Occipital lobe (tissue), 2 donors: ENCODE data around the gene NLRC4. TPM values are rescaled to one million over a fixed set of nuclear protein-coding genes. Genes with fewer than 3 reads are reported as not detected.
"Not testable (repeated sequence)": the region's sequence is repeated elsewhere in the genome, so short reads cannot be mapped to it uniquely, and the experiment has no call there.

Source experiments
- DNase-seq: peaks from one replicate; lab custom pipeline; 2025; lab: John Stamatoyannopoulos, UW
- total RNA-seq: library from RNA; depleted of rRNA; stranded (reverse); fragments of >200 nt; gene quantifications from one replicate; pipeline ENCODE4 v1.2.3, GENCODE V29; 2014

Gene NLRC4
- 0.62 TPM for total RNA-seq

- no peak for DNase-seq
Measured at GRCh38 chr2:32264422-32265105, at the start of gene NLRC4. TSS of gene NLRC4 (minus strand) at chr2:32264886. CDS start at chr2:32256775, 8,111 bp downstream.

DNA sequence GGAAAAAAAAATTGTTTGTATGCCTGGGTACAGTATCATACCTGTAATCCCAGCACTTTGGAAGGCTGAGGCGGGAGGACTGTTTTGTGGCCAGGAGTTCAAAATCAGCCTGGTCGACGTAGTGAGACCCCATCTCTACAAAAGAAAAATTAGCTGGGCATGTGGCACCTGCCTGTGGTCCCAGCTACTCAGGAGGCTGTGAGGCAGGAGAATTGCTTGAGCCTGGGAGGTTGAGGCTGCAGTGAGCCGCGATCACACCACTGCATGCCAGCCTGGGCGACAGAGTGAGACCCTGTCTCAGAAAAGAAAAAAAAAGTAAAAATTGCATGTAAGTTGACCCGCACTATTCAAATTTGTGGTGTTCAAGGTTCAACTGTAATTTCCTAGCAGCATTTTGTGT, 45.9 kb upstream of the NLRC4 start:
- no peak for DNase-seq

DNA sequence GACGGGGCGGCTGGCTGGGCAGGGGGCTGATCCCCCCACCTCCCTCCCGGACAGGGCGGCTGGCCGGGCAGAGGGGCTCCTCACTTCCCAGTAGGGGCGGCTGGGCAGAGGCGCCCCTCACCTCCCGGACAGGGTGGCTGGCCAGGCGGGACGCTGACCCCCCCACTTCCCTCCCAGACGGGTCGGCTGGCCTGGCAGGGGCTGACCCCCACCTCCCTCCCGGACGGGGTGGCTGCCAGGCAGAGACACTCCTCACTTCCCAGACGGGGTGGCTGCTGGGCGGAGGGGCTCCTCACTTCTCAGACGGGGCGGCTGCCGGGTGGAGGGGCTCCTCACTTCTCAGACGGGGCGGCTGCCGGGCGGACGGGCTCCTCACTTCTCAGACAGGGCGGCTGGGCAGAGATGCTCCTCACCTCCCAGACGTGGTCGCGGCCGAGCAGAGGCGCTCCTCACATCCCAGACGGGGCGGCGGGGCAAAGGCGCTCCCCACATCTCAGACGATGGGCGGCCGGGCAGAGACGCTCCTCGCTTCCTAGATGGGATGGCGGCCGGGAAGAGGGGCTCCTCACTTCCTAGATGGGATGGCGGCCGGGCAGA, 29.4 kb upstream of the NLRC4 start:
- not testable (repeated sequence) for DNase-seq

DNA sequence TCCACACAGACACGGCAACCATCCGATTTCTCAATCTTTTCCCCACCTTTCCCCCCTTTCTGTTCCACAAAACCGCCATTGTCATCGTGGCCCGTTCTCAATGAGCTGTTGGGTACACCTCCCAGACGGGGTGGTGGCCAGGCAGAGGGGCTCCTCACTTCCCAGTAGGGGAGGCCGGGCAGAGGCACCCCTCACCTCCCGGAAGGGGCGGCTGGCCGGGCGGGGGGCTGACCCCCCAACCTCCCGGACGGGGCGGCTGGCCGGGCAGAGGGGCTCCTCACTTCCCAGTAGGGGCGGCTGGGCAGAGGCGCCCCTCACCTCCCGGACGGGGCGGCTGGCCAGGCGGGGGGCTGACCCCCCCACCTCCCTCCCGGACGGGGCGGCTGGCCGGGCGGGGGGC, 28.8 kb upstream of the NLRC4 start:
- DNase-seq: not testable (repeated sequence)

DNA sequence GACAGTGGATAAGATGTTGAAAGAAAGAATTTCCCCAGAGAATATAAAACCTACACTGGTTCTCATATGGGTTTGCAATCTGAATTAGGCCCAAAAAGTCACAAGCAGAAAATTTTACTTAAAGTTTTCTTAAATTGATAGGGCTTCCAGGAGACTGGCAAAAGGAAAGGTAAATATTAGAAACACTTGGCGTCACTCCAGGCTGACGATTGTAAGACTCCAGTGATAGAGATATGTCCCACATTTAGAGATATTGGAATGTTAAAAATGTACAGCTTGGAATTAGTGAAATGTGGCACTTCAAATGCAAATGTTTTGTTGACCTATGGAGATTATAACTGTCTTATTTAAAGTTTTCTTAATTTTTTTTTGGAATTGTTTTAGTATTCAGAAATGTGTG, 27.1 kb upstream of the NLRC4 start:
- DNase-seq: no peak

DNA sequence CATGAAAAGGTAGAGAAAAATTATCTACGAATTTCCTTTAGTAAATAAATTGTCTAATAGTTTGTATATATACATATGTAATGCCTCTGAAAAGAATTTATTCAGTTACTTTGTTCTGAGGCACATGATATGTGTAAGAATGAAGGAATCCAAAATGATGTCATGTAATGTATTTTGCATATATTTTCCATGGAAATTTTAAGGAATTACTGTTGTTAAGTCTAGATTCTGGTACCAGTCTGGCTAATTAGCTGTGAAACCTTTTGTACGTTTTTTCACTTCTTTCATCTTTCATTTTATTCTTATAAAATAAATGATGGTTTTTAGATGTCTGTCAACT, 25.3 kb upstream of the NLRC4 start:
- DNase-seq: no peak

DNA sequence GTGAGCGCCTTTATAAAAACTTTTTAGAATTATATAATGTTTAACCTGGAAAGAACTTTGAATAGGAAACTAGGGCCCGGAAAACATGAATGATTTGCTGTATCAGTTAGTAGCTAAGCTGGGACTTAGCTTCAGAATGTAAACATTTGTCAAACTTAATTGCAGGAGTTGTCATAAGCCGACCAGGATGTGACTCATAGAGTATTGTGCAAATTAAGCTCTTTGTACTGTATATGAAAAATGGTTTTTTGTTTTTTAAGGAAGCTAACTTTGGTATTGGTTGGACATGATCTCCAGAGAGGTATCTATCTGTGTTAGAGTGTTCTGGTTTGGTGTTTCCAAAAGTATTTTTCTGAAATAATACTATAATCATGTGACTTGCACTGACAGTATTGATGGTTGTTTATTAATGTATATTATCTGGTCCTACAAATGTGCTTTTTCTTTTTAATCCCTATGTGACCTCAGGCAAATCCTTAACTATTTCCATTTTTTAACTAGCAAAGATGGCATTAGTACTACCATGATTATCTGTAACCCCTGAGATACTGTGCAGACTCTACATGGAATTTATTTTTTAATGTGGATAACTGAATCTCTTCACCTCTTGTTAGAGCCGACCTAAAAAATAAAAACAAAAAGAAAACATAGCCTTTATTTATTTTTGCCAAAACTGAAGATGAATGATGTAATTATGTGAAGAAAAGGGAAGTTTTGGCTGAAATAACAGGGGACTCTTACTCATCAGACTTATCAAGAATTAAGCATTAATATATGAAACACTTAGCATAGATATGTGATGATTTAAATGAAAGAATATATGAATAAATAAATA, 24.7 kb upstream of the NLRC4 start:
- DNase-seq: no peak

DNA sequence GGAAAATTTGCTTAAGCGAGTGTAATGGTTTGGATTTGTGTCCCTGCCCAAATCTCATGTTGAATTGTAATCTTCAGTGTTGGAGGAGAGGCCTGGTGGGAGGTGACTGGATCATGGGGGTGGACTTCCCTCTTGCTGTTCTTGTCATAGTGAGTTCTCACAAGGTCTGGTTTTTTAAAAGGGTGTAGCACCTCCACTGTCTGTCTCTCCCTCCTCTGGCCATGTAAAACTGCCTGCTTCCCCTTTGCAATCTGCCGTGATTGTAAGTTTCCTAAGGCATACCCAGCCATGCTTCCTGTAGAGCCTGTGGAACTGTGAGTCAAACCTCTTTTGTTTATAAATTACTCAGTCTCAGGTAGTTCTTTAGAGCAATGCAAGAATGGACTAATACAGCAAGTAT, 19.6 kb upstream of the NLRC4 start:
- no peak for DNase-seq

DNA sequence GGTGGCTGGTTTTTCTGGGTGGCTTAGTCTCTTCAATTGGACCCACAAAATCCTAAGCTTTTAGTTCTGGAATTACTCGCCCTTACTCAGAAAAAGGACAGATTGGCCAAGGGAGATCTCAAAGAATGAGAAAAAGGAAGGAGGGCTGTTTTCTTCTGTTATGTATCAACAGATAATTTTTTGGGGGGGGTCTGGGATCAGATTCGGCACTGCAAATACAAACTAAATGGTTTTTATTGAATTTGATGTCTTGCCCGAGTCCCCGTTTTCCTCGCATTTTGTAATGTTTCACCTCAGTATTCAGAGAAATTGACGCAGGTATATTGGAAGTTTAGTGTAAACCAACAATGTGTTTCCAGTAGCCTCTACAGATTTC, 13.8 kb upstream of the NLRC4 start:
- DNase-seq: no peak

- DNase-seq: peak; percentile 84
Measured at GRCh38 chr2:32277674-32278477, 13.2 kb upstream of the NLRC4 start, which contains the start of gene YIPF4. TSS of gene YIPF4 (plus strand) at chr2:32277904. CDS start at chr2:32278156, 252 bp downstream.

GRCh38 chr2:32277363-32277673, 12.6 kb upstream of the NLRC4 start:
- DNase-seq: no peak

GRCh38 chr2:32275790-32276189, 11.1 kb upstream of the NLRC4 start:
- DNase-seq: not testable (repeated sequence)

DNA sequence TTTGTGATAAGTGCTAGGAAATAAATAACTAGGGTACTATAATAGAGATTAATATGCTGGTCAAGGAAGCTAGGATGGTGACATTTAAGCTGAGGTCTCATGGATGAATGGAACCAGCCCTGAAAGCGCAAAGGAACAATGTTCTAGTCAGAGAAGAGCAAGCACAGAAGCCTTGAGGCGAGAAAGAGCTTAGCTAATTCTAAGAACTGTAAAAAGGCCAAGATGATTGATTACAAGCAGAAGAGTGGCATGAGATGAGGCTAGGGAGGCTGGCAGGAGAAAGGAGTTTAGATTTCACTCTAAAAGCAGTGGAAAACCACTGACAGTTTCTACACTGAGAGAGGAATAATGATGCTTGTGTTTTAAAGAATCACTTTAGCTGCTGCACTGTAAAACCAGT, 9.6 kb upstream of the NLRC4 start:
- DNase-seq: no peak

GRCh38 chr2:32272279-32272678, 7.6 kb upstream of the NLRC4 start:
- DNase-seq: no peak

- no peak for DNase-seq
Measured at GRCh38 chr2:32271063-32271462, 6.4 kb upstream of the NLRC4 start.

DNA sequence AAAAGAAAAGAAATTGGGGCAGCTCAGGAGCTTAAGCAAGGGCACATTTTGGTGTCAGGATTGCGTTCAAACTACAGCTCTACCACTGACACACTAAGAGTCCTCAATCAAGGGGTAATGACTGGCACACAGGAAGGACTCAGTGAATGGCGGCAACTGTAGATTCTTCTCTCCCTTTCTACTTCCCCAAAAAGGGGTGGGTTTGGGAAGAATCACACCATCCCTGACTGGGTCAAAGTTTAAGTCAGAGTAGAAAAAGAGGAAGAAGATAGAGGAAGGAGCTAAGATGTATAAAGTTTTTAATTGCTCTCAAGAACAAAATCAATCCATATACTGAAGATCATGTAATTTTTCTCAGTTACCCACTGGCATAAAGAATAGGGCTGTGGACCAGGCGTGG, 2.6 kb downstream of the NLRC4 start:
- DNase-seq: no peak

- DNase-seq: no peak
Measured at GRCh38 chr2:32260376-32260775, 4.3 kb downstream of the NLRC4 start.

DNA sequence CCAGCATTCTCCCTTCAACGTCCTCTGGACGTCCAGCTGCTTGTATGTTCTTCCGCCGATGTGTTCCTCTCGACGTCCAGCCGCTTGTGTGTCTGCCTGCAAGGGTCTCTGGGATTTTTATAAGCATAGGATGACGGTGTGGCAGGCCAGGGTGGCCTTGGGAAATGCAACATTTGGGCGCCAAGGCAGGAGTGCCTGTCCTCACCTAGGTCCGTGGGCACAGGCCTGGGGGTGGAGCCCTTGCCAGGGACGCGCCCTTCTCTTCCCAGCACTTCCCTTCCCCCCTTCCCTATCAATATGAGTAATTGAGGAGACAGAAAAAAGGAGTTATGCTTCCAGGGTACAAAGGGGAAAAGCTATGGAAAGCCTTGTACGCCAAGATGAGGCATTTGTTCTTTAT, 6.4 kb downstream of the NLRC4 start:
- no peak for DNase-seq

GRCh38 chr2:32250290-32250689, 14.4 kb downstream of the NLRC4 start:
- DNase-seq: no peak

DNA sequence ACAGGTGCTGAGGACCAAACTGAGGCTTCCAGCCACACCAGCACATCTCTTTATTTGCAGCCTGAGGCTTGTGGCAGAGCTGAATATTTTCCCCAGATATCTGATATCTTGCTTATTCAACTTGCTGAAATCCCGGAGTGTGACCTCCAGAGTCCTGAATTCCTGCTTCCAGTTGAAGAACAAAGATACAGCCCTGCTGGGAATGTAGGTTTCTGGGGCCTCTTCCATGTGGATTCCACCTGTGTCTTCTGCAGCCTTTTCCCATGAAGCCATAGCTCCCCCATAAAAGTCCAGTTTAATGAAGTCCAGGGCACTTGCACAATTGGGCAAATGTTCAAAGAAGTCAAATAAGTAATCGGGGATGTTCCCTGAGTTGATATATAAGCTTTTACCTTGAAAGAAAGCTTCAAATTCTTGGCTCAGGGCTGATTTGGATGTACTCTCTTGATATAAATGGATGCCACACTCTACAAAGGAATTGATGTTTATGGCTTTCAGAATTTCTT, 14.9 kb downstream of the NLRC4 start:
- no peak for DNase-seq

DNA sequence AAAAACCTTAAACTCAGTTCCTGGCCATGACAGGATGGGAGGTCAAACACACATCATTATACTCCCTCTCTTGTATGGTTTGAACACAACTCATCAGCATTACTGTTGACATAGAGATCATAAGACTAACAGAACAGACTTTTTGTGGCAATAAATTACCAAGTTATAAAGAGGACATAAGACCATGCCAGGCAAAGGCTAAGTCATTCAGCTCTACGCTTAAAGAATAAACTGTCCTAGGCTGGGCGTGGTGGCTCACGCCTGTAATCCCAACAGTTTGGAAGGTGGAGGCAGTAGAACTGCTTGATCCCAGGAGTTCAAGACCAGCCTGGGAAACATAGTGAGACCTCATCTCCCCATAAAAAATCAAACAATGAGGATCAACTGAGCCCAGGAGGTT, 16.4 kb downstream of the NLRC4 start:
- no peak for DNase-seq

- DNase-seq: no peak
Measured at GRCh38 chr2:32246911-32247310, 17.8 kb downstream of the NLRC4 start.
